Fibroblast of lung (primary cell): ENCODE measurements around the gene CFAP97D1.

Experiments
- EZH2 ChIP-seq: IDR thresholded peaks from 2 replicates; pipeline ENCODE4 v1.5.1; 2012; ENCODE audit warnings: low read length, control low read depth, mild to moderate bottlenecking; ENCODE audit errors: missing control alignments
- TF ChIP-seq, protein P1 (sequence below), 2 donors: IDR thresholded peaks in 1 of 2; conservative IDR thresholded peaks in 1 of 2; 1 replicate in 1 of 2; 2 replicates in 1 of 2; pipeline ENCODE4 v1.5.1; 2011 to 2012; ENCODE audit warnings: low read length in 2 of 2, control low read depth in 1 of 2, inconsistent platforms in 1 of 2, low read depth in 1 of 2, mild to moderate bottlenecking in 1 of 2

DNA sequence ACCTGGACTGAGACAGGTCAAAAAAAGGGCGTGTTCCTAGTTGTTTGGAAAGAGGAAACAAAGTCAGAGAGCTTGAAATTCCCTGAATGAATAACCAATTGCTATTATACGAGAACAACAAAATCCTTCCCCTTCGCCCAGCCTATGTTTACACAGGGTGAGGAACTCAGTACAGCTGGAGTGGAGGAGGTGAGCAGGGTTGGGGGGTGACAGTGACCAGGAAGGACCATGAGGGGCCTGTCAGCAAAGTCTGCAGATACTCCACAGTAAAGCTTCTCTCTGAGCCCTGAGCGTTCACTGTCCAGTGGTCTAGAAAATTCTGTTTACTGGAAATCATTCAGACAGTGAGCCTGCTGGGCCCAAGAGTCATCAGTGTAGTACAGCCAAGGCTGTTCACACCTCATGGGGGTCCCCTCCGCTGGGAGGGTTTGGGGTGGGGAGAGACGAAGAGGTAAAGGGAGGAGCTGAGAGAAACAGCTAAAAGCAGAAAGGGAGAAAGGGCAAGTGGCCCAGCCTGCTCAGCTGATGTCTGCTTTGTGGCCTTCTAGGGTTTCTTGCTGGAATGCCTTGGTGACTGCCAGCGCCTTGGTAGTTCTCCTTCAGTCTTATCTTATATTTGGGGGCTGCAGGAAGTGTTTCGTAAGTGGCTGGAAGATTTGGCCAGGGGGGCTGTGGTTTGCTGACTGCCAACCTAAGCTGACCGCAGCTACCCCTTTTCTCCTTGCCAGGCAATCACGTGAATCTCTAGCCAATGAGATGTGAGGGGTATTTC, 7.2 kb upstream of the CFAP97D1 start:
- TF ChIP-seq, protein P1, sequence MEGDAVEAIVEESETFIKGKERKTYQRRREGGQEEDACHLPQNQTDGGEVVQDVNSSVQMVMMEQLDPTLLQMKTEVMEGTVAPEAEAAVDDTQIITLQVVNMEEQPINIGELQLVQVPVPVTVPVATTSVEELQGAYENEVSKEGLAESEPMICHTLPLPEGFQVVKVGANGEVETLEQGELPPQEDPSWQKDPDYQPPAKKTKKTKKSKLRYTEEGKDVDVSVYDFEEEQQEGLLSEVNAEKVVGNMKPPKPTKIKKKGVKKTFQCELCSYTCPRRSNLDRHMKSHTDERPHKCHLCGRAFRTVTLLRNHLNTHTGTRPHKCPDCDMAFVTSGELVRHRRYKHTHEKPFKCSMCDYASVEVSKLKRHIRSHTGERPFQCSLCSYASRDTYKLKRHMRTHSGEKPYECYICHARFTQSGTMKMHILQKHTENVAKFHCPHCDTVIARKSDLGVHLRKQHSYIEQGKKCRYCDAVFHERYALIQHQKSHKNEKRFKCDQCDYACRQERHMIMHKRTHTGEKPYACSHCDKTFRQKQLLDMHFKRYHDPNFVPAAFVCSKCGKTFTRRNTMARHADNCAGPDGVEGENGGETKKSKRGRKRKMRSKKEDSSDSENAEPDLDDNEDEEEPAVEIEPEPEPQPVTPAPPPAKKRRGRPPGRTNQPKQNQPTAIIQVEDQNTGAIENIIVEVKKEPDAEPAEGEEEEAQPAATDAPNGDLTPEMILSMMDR (conservative IDR thresholded peaks at IDR 0.05 in 1 of 2, IDR thresholded peaks at IDR 0.05 in 1 of 2; ENCODE audit: low read depth in 1 of 2, low read length in 2 of 2): no peak
- TF ChIP-seq EZH2: no peak
